Stromal cell of bone marrow (primary cell): ENCODE measurements around the gene TTC38.
"Not testable (repeated sequence)": the region's sequence is repeated elsewhere in the genome, so short reads cannot be mapped to it uniquely, and the experiment has no call there.

Source experiments
- DNase-seq: peaks from one replicate; pipeline ENCODE4 v3.0.0-alpha.2; 2012; ENCODE audit warnings: low read depth

Gene TTC38

DNA sequence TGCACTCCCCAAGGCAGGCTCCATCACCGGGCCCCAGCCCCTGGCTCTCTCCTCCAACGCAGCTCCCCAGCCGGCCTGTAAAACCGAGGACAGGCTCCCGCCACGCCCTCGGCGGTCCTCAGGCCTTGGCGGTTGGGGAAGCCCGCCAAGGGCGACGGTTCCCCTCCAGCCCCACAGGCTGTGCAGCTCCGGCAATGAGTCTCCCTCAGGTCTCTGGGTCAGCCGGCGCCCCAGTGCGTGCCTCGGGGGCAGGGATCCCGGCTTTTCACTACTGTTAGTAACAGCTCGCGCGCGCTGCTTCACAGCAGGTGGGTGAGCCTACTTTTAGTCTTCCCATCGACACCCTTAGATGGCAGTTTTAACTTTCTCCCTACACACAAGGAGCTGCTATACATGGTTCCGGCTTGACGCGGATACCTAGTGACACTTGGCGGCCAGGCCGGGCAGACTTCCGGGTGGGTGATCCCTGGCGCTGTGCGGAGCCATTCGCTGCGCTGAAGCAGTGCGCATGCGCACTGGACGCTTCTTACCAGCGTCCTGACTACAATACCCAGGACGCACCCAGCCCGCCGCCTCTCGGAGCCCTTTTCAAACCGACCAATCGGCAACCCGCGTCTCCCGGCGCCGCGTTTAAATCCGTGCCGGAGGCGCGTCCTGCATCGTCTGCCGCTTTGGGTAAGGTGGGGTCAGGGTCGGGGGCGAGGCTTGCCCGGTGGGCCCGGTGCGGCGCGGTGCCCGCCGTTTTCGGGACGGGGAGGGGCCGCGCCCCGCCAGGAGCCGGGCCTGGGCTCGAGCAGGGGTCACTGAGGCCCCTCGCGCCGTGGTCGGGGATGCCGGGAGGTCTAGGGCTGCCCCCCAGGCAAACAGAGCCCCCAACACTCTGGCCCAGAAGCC is 28.7 kb downstream of the TTC38 start, which contains the start of gene GTSE1:
Gene GTSE1, plus strand, starts transcription at position 614 of the 894 bp plus-strand sequence. CDS start 531 bp downstream, outside the sequence.
- peak; percentile 96 for DNase-seq

DNA sequence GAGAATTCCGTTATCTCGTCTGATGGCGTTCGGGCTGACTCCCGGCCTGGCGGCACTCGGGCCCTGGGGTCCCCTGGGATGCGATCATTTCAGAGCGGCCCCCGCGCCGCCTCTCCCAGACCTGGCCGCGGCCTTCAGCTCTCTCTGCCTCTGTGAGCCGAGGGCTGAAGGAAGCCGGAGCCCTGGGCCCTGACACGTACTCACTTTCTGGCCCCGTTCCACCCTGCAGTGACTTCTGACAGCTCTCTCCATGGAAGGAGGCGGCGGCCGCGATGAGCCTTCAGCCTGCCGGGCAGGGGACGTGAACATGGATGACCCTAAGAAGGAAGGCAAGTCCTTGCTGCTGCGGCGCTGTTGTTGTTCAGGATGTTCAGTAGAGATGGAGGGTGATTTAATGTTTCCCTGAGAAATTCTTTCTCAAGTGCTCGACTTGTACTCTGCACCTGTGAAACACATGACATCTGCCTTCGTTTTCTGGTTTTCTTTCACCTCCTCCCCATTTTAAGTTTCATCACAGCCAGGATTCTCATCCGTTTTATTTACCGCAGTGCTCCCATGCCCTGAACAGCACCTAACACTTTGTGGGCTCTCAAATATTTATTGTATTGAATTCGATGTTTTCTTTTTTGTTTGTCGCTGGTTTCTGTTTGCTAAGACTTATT is 29.5 kb downstream of the TTC38 start:
- DNase-seq, result peak; percentile 21

DNA sequence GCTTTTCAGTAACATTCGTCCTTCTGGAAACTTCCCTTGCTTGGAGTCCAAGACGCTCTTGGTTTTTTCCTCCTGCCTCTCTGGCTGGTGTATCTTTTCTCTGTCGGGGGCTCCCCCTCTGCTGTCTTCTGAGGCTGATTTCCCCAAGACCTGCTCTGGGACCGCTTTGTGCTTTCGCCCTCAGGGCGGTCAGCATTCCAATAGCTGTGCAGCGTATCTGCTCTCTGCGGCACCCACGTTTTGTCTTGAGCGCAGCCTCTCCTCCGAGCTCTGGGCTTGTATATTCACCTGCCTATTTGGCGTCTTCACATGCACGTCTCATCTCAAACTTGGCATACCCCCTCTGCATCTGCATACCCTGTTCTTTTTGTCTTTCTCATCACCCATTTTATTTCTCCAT is 31.3 kb downstream of the TTC38 start:
- no peak for DNase-seq

DNA sequence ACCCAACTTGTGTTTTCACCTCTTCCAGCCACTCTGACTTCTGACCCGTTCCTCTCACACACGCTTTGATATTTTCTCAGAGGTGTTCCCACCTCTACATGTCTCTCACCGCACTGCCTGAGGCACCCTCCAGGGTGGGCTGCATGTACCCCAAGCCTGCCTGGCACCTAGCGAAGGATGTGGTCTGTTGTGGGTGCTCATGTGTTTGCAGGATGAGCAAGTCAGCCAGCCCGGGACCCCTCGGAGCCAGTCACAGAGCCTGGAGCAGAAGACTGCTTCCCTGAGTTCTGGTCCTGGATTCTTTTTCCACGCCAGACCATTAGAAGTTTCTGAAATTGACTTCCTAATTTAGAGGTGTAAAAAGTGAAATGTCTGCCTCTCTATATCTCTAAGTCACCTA is 32.7 kb downstream of the TTC38 start:
- DNase-seq, result no peak

DNA sequence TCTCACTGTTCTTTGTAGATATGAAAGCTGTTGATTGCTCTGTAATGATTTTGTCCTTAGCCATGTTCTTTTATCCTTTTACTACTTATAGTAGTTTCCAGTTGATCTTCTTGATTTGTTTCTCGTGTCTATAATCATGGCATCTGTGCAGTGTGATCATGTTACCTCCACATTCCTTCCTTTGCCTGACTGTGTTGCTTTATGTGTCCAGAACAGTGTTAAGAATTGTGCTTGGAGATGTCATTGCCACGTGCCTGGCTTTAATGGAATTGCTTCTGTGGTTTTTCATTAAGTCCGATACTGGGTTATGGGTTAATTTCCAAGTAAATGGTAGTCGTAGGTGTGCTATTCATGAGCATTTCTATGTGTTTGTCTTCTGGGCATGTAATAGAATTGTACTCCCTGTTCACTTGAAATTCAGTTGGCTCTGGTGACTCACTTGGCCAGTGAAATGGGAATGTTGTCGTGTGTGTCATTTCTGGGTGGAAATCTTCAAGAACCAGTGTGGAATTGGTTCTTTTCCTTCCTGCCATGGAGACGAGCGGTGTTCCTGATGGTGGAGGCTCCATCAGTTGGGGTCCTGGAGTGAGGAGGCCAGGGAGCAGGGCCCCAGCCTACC is 35.6 kb downstream of the TTC38 start:
- DNase-seq, result peak; percentile 34

DNA sequence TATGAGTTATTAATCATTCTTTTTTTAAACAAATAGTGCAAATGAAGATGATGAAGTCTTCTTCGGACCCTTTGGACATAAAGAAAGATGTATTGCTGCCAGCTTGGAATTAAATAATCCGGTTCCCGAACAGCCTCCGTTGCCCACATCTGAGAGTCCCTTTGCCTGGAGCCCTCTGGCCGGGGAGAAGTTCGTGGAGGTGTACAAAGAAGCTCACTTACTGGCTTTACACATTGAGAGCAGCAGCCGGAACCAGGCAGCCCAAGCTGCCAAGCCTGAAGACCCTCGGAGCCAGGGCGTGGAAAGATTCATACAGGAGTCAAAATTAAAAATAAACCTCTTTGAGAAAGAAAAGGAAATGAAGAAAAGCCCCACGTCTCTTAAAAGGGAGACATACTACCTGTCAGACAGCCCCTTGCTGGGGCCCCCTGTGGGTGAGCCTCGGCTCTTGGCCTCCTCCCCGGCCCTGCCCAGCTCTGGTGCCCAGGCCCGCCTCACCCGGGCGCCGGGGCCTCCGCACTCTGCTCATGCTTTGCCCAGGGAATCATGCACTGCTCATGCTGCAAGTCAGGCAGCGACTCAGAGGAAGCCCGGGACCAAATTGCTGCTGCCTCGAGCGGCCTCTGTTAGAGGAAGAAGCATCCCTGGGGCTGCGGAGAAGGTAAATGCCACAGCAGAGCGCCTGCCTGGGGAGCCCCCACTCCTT is 40.6 kb downstream of the TTC38 start:
- DNase-seq, result no peak

DNA sequence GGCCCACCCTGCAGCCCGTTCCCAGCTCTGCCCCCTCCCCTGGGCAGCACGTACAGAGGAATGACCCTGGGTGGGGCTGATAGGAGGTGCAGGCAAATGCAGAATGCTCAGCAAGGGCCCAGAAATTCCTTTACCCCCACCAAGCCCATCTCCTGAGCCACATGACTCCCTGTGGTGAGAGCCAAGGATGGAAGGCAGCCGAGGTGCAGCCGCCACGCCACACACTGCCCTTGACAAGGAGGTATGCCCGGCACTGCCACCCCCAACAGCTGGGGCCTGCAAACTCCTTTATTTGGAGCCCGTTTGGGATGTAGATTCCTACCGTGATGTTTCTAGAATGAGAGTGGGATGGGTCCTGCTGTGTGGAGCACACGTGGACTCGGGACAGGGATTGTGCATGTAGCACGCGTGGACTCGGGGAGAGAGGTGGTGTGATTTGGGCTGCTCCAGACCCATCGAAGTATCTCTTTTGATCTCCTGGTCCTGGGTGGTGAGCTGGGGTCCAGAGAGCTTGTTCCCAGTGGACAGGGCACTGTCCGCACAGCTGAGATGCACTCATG is 41.8 kb downstream of the TTC38 start:
- DNase-seq, result no peak

DNA sequence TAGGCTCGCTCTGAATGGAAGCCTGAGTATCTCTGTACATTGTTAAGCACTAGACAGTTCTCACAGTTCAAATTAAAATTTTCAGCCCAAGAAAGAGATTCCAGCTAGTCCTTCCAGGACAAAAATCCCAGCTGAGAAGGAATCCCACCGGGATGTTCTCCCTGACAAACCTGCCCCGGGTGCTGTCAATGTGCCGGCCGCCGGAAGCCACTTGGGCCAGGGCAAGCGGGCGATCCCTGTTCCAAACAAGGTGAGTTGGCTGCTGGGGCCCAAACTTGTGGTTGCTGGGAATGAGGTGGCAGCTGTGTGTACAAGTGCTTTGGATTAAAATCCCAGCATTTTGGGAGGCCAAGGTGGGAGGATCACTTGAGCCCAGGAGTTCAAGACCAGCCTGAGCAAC is 44.2 kb downstream of the TTC38 start:
- DNase-seq, result no peak

DNA sequence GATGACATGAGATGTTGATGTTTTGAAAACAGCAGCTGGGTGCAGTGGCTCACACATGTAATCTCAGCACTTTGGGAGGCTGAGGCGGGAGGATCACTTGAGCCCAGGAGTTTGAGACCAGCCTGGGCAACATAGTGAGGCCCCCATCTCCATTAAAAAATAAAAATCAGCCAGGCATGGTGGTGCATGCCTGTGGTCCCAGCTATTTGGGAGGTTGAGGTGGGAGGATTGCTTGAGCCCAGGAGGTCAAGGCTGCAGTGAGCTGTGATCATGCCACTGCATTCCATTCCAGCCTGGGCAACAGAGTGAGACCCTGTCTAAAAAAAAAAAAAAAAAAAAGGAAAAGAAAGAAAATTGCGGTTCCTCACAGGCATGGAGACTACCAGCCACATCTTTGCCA is 45.0 kb downstream of the TTC38 start:
- DNase-seq, result not testable (repeated sequence)

DNA sequence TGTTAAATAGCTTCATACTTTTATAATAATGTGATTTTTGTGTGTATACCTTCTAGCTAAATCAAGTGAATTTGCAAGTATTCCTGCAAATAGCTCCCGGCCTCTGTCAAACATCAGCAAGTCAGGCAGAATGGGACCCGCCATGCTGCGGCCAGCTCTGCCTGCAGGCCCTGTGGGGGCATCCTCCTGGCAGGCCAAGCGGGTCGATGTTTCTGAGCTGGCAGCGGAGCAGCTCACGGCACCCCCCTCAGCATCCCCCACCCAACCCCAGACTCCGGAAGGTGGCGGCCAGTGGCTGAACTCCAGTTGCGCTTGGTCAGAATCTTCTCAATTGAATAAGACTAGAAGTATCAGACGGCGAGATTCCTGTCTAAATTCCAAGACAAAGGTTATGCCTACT is 48.2 kb downstream of the TTC38 start:
- DNase-seq, result no peak

DNA sequence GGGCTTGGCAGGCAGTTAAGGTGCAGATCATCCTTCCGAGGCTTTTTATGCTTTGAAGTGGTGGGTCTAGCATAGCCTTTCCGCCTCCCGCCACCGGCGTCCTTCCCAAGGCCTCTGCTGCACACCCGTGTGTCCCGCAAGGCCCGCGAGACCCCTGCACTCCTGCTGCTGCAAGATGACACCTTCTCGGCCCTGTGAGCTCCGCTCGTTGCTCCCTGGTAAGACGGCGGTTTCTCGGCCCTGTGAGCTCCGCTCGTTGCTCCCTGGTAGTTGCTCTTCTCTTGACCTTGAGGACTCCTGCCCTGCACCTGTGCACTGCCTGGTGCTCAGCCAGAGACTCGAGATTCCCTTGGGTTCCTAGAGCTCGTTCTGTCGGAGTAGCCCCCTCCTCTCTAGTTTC is 49.8 kb downstream of the TTC38 start:
- DNase-seq, result no peak

DNA sequence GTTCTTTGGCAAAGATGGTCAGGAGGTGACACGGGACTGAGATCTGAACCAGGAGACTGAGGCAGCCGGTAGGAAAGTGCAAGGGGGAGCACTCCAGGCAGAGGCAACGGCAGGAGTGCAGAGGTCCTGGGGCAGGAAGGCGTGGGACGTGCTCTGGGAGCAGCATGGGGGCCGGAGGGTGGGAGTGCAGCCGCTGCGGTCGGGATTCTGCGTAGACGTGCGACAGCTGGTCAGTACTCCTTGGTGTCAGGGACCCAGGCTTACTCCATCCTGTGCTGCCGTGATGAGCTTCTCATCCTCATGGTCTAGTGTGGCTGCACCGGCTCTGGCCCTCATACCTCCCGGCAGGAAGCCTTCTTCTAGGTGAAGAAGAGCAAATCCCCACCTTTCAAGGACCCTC is 50.8 kb downstream of the TTC38 start:
- DNase-seq, result no peak

DNA sequence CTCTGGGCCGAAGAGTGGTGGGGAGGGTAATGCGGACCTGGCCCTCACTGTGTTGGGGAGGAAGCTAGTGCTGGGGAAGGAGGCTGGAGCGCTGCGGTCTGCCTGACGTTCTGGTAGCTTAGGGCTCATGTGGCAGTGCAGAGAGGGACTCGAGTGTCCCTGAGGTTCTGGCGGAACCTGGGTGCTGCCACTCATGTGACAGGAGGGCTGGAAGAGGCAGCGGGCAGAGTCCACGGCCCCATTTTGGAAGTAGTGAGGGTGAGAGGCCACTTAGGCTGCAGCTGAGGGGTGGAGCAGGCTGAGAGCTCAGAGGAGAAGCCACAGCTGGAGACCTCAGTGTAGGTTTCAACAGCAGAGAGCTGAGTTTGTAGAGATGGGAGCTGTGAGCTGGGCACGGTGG is 51.5 kb downstream of the TTC38 start:
- DNase-seq, result no peak

DNA sequence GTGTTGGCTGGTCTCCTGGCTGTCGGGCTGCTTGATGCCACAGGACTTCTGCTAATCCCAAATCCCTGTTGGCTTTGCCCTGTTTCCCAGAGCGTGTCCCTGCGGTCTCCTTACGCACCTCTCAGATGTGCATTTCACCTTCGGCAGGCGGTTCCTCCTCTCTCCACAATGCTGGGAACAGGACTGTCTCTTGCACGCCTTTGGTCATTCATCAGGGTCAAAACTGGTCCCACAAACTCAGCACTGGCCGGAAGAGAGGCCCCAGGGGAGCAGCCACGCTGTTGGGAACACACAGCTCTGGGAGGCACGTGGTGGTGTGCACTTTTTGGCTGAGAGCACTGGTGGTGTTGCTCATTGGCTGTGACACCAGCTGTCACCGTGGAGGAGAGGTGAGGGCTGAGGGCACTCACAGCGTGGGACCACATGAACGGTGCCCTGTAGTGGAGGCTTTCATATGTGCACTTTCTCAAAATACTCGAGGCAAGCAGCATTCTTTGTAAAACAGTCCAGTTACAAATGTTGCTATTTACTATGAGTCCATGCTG is 52.4 kb downstream of the TTC38 start:
- no peak for DNase-seq

DNA sequence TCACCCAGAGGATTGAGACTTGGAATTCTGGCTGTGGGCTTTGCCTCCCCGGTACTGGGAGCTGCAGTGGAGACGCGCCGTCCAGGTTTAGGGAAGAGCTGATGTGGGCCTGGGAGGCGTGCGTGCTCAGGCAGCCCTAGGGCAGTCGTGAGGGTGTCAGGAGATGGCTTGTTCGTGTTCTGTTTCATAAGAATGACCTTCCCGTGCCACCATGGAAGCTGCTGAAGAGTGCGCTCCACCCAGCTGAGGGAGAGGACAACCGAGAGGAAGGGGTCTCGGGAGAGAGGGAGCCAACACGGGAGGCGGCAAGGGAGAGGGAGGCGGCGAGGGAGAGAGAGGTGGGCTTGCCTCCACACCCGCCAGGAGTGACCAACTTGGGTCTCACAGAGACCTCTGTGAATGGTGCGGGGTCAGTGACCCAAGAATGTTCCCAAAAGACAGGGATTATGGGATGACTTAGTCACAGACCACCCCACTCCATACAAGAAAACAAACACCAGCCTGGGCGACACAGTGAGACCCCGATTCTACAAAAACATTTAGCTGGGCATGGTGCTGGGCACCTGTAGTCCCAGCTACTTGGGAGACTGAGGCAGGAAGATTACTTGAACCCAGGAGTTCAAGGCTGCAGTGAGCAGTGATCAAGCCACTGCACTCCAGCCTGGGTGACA is 53.0 kb downstream of the TTC38 start:
- no peak for DNase-seq

DNA sequence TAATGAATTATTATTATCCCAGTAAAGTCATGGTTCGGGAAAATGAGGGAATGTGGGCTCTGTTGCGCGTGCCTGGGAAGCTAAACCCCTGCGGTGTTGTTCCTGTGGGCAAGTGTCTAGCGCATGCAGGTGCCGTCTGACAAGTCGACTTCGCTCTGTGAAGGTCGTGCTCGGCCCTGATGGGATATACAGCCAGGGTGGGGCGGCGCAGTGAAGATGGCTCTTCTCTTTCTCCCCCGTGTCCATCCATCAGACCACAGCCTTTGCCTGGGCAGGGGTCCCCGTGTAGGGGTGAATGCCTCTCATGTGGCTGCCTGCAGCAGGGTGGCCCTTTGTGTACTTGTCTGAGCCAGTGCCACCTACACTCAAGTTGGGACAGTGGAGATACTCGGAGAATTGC is 54.9 kb downstream of the TTC38 start:
- no peak for DNase-seq

DNA sequence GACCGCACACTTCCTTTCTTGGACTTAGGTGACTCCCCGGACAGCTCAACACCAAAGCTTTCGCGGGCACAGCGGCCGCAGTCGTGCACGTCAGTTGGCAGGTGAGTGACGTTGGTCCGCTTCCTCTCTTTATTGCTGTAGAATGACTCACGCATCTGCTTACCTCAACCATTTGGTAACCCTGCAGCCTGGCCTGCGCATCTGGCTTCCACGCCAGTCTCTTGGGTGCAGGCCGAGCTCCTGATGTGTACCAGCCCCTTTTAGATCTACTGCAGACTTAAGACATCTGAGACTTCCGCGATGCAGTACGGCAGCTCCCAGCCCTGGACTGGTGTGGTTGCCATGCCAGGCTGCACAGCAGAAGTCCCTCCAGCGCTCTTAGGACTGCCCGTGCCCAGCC is 55.4 kb downstream of the TTC38 start:
- no peak for DNase-seq

DNA sequence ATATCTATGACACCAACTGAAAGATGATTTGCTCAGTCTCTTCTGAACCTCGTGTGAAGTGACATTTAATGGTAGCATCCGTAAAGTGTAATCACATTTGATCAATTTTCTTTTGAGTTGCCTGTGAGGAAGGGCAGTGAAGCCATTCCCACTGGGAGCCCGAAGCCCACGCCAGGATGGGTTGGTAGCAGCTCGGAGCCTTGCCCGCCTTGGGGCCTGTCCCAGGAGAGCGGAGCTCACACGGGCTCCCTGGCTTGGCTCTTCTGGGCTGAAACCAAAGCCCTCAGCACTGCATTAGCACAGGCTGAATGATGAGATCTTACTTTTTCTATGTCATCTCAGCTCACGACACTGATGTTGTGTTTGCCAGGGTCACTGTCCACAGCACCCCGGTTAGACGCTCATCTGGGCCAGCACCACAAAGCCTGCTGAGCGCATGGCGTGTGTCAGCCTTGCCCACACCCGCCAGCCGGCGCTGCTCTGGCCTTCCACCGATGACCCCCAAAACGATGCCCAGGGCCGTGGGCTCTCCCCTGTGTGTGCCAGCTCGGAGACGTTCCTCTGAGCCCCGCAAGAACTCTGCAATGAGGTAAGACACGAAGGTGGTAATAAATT is 58.4 kb downstream of the TTC38 start:
- no peak for DNase-seq

DNA sequence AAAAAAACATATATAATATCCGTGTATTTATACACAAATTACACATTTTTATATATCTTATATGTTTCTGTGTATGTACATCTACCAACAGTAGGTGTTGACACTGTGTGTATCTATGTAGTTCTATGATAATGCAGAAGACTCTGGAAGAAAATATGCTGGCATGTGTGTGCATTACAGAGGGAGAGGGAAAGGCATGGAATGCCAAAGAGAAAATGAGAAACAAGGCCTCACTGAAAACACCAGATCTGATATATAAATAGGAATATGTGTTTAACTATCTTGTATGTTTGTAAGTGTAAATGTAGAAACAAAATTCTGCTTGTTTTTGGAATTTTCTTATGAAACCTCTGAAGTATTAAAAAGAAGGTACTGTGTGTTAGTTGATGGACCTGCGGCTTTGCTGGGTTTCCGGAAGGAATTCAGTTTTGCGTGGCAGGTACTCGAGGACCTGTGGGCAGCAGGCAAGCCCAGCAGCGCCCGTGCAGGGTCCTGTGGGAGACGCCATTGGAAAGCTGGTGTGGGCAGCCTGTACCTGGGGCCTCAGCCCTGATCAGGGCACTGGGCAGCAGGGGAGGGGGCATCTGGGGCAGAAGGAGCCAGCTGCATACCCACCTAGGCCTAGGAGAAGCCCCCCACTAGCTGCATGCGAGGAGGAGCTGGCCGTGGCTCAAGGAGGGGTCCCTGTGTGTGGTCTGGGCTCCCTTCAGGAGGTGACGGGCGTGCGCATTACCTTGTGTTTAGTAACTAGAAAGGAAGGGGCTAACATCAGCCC is 60.1 kb downstream of the TTC38 start:
- no peak for DNase-seq

DNA sequence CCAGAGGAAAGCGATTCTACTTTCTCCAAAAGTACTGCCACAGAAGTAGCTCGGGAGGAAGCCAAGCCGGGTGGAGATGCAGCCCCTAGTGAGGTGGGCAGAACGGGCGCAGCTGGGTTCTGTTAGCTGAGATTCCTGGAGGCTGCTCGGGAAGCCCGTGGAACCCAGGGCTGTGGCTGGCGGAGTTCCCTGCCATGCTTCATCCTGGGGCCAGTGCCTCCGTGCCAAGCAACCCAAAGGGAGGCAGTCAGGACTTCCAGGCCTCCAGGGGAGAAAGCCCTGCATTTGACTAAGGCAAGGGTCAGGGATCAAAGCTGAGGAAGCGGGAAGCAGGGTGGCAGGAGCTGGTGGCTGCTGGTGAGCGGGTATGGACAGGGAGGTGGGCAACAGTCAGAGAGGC is 61.0 kb downstream of the TTC38 start:
- no peak for DNase-seq
